GM21576 (cell line): ENCODE measurements around the gene CD36.

Experiments used
- ATAC-seq: cut with Tn5 transposase; IDR thresholded peaks from one replicate; pipeline ENCODE4 v1.9.1; 2021; ENCODE audit warnings: mild to moderate bottlenecking, moderate library complexity; ENCODE audit not compliant: unreplicated experiment

Gene CD36

DNA sequence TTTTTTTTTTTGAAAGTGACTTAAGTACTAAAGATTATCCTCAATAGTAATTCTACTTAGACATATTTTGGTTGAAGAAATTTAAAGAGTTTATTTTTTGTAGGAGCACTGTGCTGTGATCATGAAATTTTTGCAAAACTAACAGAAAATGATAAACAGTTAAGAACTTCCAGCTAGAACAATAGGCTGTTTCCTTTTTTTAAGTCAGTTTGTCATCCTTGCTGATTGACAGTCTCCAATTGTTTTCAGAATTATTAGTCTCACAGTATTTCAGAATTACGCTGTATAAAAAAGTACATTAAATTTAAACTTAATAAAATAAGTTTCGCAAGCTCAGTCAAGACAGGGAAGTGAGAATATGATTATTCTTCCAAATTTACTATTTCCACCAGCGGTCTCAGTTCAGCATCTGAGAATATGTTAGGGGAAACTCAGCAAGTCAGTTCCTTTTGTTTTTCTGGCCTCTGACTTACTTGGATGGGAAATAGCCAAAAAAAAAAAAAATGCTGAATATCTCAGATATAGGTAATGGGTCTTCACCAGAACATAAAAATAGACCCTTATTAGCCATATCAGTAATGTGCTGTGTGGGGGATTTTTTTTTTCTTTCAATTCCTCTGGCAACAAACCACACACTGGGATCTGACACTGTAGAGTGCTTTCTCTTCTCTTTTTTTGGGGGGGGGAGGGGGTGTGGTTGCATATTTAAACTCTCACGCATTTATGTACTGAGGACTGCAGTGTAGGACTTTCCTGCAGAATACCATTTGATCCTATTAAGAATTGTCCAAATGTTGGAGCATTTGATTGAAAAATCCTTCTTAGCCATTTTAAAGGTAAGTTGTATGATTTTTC, at the start of gene CD36:
TSS of gene CD36 (plus strand) at position 732 of the 855 bp plus-strand sequence. CDS start 8,099 bp downstream, outside the sequence.
- peak; percentile 83 for ATAC-seq

DNA sequence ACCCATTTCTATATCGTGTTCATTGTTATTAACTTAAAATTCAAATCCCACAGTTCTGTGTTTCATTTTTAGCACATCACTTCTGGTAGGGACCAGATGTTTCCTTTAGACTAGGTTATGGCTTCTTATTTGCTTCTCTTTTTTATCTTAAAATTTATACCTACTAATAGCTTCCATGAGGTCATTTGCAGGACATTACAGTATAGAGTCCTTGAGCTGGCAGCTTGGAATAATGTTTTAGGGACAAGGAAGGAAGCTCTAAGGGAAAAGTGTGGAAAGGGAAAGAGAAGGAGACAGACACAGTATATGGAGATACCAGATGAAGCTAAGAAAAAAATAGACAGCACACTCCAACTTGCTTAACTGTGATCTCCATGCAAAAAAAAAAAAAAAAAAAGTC, 48.8 kb upstream of the CD36 start:
- no peak for ATAC-seq

GRCh38 chr7:80591654-80592053, 46.8 kb upstream of the CD36 start:
- ATAC-seq, result no peak

GRCh38 chr7:80593869-80594586, 44.4 kb upstream of the CD36 start:
- ATAC-seq, result no peak

GRCh38 chr7:80596933-80597517, 41.4 kb upstream of the CD36 start:
- no peak for ATAC-seq

DNA sequence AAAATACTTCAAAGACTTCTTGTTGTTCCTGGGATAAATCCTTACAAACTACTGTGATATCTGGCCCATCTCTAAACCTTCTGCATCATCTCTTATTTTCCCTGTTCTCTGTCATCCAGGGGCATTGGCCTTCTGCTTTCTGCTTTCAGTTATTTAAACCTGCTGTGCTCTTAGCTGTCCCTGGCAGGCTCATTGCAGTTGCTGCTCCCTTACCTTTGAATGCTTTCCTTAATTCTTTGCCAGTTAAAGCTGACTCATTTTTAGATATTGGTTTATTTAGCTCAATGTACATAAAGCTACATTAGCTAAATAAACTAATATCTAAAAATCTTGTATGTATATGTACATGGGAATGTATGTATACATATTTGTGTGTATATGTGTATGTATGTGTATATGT, 40.6 kb upstream of the CD36 start:
- no peak for ATAC-seq

DNA sequence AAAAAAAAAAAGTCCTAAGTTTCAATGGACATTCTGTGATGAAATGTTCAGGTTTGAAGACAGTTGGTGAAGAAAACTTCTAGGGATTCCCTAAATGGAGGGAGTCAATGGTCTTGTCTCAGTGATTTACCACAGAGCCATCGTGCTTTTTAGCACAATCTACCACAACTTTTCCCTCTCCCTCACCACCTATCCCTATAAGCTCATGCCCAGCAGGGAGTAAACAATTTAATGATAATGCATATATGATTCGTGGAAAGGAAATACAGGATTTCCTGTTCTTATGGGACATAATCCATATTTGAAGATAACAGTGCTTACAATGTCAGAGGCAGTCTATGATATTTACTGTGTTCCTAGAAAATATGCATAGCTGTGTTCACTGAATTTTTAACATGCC, 38.4 kb upstream of the CD36 start:
- no peak for ATAC-seq

DNA sequence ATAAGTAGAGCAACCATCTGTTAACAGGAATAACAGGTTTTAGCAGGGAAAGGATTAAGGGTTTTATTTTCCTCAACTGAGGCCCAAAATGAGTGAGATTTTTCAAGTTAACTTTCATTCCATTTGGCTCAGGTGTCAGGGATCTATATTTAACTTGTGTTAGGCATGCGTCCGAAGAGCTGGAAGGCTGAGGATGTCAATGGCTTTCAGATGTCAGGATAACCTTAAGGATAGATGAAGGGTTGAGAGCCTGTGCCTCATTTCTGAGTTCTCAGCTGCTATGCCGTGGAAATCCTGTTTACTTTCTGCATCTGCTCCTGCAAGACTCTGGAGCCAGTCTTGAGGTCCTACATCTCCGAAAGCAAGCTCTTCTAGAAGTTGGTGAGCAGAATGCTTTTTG, 36.4 kb upstream of the CD36 start:
- no peak for ATAC-seq

GRCh38 chr7:80603940-80604339, 34.5 kb upstream of the CD36 start:
- no peak for ATAC-seq

GRCh38 chr7:80604436-80604835, 34.0 kb upstream of the CD36 start:
- no peak for ATAC-seq

DNA sequence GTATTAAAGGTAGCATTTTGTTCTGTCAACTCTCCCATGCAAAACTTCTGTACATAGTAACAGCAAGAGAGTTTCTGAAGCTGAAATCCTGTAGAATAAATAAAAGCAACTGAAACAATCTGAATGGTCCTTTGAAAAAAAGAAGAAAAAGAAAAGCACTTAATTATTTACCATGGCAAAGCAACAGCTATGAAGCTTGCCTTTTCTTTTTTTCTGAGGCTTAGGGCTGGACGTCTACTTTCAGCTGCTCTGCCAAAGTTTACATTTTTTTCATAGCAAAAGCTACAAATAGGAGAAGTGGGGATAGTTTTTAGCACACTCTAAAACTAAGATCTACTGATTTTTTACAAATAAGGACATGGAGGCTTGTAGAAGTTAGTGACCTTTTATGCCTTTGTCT, 31.3 kb upstream of the CD36 start:
- no peak for ATAC-seq

- ATAC-seq, result no peak
These were observed 30.1 kb upstream of the CD36 start for GRCh38 chr7:80608336-80608735.

GRCh38 chr7:80609751-80610150, 28.7 kb upstream of the CD36 start:
- ATAC-seq, result no peak

DNA sequence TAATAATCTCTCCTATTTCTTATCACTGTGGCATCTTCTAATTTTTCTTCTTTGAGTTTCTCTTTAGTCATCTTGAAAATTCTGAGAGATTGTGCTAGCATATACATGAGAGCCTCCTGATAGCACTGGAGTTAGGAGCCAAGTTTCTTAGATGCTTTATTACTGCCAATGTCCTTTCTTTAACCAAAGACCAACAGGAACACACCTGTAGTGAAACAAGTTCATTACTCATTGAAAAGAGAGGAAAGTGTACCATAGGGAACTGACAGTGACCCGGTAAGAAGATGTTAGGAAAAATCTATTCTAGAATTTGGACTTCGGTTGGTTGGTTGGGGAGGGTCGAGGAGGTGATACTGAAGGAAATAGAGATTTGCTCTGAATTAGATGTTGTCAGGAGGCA, 27.1 kb upstream of the CD36 start:
- ATAC-seq, result no peak

DNA sequence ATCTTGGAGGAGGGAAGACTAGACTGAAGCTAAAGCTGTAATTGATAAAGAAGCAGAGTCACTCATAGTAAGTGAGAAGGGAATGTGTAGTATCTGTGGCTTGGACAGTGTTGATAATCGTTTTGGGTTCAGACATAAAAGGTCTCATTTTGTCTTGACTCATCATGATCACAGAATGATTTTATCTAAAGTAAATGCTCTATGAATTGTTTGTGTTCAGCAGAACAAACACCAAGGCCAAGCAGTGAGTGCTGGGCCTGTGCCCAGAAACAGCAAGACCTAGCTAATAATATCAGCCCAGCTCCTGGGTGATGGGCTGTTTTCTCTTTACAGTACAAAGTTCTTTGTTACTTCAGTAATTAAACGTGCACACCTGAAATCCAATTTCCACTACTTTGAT, 26.7 kb upstream of the CD36 start:
- ATAC-seq, result no peak

DNA sequence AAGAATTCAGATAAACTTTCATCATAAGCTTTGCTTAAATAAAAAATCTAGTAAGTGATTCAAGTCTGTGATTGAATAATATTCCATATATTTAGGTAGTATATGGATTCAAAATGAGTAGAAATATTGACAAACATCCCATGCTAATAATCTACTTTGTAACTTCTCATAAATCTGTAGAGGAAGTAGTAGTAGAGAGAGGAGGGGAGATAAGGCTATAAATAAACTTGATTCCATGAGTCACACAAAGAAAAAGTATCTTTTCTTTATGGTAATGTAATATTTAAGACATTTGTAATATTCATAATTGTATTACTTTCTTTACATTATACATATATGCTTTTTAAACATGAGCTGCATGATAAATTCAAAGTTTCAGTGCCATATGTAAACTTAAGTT, 25.6 kb upstream of the CD36 start:
- ATAC-seq, result no peak

- no peak for ATAC-seq
These were observed 24.9 kb upstream of the CD36 start for GRCh38 chr7:80613519-80613918.

GRCh38 chr7:80614851-80615271, 23.6 kb upstream of the CD36 start:
- ATAC-seq, result no peak

GRCh38 chr7:80618096-80618495, 20.3 kb upstream of the CD36 start:
- no peak for ATAC-seq

DNA sequence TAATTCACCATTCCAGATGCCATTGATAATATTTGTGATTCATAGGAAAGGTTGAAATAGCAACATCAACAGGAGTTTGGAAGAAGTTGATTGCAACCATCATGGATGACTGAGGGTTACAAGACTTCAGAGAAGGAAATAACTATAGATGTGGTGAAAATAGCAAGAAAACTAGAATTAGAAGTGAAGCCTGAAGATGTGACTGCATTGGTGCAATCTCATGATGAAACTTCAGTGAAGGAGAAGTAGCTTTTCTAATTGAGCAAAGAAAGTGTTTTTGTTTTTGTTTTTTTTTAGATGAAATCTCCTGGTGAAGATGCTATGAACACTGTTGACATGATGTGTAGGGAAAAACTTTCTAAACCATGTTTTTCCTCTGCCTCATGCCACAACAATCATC, 18.7 kb upstream of the CD36 start:
- no peak for ATAC-seq

DNA sequence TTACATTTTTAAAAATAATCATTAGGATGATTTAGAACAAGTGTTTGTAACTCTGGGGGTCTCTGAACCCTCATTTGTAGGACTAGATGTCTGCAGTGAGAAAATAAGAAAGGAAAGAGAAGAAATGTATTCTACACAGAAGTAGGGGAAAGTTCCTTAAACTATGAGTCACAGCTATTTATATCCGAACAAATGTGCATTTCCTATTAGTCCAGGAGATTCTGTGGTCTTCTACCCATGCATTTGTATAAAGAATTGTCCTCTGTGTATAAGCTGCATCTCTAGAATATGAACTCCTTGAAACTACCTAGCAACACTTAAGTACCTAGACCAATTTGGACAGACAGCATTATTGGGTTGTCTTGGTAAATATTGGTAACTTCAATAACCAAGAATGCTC, 15.9 kb upstream of the CD36 start:
- no peak for ATAC-seq
